CD4-positive, alpha-beta T cell treated with Interleukin-2 at 100 ng/mL for 4 hours (primary cell): ENCODE results near the gene FPR1.
"Not testable (repeated sequence)": the region's sequence is repeated elsewhere in the genome, so short reads cannot be mapped to it uniquely, and the experiment has no call there.

Experiments
- DNase-seq: peaks from one replicate; pipeline ENCODE4 v3.0.0-alpha.2; 2020; ENCODE audit warnings: low spot score

The FPR1 gene

GRCh38 chr19:51779181-51779580 is 27.5 kb upstream of the FPR1 start:
- no peak for DNase-seq

DNA sequence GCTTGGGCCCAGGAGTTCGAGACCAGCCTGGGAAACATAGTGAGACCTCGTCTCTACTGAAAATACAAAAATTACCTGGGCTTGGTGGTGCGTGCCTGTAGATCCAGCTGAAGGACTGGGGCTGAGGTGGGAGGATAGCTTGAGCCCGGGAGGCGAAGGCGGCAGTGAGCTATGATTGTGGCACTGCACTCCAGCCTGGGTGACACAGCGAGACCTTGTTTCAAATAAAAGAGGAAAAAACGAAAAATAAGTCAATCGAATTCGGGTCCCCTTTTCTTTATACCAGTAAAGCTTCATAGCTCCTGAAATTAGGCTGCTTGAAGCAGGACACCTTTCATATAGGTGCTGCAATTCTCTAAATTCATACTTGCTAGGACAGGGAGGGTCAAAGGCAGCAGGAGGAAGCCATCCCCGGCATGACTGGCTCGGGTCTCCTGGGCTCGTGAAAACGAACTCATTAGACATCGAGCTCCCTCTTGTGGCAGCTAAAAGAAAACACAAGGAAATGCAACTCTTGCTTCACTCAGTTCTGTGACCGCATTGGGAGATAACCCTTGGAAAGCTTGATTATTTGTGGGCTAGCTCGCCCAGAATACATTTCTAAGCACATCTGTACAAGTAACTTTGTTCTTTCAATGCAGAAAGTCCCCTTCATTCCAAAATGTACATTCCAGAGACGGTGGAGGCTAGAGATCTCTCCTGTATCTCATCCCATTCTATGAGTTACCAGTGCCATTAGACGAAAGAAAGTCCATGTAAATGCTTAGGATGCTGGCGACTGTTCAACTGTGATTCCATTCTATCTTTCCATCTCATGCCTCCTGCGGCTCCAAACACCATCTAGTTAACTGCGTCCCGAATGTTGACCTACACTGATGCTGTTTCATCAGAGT is 26.1 kb upstream of the FPR1 start:
- DNase-seq = peak; percentile 40

DNA sequence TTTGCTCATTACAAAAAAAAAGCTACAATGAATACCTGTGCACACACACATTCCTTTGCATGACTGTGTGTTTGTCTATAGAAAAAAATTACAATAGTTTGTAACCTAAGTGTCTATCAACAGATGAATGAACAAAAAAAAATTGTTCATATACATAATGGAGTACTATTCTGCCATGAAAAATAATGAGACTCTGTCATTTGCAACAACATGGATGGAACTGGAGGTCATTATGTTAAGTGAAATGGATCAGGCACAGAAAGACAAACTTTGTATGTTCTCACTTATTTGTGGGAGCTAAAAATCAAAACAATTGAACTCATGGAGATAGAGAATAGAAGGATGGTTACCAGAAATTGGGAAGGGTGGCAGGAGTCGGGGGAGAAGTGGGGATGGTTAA is 24.9 kb upstream of the FPR1 start:
- not testable (repeated sequence) for DNase-seq

- no peak for DNase-seq
These were observed 21.3 kb upstream of the FPR1 start for GRCh38 chr19:51772977-51773376.

DNA sequence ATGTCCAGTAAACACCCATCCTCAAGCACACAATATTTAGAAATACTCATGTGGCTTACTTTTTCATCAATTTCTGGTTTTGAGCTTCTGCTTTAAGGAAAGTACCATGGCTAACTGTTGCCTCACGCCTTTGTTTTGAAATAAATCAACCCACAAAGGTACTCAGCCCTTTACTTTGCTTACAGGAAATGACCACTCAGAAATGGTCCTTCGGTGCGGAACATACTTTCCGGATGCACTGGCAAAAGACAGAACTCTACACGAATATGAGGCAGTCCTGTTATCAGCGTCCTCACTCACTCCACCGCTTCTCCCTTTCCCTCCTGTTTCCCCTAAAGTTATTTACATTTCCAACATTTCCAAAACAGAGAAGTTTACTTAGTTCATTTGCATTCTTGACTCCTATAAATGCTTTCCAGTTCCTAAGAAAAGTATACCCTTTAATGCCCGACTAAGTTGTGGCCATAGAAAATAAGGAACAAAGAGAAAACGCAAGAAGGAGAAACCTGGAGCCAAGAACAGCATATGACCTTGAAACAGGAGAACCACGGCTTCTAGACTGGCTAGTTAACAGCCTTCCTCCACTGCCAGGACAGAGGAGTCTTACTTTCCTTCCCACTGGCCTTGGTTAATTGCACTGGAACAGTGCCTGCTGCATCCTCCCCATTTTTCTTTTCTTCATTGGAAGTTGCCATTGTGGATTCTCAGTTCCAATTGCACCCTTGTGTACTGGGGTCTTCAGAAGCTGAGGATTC is 19.9 kb upstream of the FPR1 start:
- DNase-seq = no peak

GRCh38 chr19:51766461-51766860 is 14.8 kb upstream of the FPR1 start:
- DNase-seq = no peak

DNA sequence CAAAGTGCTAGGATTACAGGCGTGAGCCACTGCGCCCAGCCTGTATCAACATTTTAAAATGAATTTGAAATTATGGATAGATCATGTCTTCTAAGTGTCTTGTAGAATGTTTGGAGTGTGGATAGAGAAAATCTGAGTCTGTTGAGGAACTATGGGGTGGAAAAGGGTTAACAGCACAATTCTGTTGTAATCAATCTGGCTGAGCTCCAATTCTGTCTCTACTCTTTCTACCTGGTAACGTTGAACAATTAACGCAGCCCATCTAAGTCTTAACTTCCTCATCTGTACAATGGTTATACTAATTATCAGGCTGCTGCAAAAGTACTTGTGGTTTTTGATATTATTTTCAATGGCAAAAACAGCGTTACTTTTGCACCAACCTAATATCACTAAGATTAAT is 13.4 kb upstream of the FPR1 start:
- DNase-seq = no peak

DNA sequence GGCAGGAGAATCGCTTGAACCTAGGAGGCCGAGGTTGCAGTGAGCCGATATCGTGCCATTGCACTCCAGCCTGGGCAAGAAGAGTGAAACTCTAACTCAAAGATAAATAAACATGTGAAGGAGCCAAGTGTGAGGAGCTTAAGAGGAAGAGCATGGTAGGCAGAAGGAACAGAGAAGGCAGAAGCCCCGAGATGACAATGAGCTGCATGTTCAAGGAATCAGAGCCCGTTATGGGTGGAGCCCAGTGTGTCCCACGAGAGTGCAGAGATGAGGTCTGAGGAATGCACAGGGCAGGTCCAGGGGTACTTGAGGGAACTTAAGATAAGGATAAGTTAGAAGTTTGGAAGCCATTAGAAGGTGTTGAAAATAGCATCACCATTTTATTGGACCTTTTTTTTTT is 10.0 kb upstream of the FPR1 start:
- no peak for DNase-seq

GRCh38 chr19:51760697-51761356 is 9.1 kb upstream of the FPR1 start, which contains the start of gene FPR2:
FPR2 (plus strand) TSS chr19:51761180; CDS start chr19:51768659, 7,479 bp downstream.
- no peak for DNase-seq

- no peak for DNase-seq
These were observed 3.9 kb upstream of the FPR1 start for GRCh38 chr19:51755571-51755970.

DNA sequence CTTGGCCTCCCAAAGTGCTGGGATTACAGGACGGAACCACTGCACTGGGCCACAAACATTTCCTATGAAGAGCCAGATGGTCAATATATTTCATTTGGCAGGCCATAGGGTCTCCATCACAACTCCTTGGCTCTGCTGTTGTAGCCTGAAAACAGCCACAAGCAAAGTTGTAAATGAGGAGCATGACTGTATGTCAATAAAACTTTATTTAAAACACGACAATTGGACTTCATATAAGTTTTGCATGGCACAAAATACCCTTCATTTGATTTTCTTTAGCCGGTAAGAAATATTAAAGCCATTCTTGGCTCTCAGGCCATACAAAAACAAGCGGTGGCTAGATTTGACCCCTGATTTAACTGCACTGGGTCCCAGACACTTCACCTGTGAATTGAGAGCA is 3.1 kb upstream of the FPR1 start:
- DNase-seq = no peak

DNA sequence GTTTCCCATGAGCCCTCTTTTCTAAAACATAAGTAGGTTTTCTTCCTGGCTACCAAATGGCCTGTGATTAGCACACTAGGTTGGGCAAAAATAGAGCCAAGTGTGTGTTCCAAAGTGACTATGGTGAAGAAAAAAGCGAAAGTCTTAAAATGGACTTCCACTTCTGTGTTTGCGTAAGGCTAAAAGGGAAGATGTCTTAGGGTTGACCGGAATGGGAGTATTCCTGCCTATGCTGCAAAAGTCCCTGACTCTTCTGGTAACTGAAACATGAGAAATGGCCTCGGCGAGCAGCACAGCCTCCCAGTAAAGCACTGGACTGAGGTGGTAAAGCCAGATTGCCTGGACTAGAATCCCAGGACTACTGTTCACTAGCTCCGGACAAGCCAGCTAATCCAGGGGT is 2.4 kb upstream of the FPR1 start:
- no peak for DNase-seq

- no peak for DNase-seq
These were observed 1.1 kb downstream of the FPR1 start for GRCh38 chr19:51750400-51751094.

- no peak for DNase-seq
These were observed 1.7 kb downstream of the FPR1 start for GRCh38 chr19:51749979-51750378.

DNA sequence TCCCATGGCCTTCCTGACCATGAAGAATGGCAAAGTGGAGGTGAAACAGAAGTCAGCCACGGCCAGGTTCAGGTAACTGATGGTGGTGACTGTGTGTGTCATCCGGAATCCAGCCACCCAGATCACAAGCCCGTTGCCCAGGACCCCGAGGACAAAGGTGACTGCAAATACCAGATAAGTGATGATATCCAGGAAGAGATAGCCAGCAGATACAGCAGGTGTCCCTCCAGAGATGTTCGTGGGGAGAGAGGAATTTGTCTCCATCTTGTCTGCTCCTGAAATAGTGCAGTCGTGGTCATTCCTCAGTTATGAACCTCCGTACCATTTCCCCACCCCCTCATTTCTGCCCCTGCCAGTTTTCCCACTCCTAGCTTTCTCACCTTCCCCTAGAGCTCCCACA is 4.9 kb downstream of the FPR1 start:
- no peak for DNase-seq

DNA sequence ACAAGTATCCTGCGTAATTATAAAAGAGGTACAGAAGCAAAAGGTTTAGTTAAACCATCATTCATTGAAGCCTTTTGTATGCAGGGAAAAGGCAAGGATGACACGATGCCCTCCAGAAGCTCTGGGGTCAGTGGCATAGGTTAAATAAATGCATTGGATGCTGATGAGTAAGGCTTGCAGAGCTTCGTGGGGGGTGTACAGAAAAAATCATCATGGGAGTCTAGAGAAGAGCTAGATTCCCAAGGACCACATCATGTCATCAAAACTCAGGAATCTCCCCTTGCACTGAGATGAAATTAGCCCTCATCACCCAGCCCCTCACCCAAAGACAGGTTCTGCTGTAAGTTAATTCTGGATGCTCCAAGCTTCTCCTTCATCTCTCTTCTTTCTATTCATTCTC is 8.3 kb downstream of the FPR1 start:
- no peak for DNase-seq

DNA sequence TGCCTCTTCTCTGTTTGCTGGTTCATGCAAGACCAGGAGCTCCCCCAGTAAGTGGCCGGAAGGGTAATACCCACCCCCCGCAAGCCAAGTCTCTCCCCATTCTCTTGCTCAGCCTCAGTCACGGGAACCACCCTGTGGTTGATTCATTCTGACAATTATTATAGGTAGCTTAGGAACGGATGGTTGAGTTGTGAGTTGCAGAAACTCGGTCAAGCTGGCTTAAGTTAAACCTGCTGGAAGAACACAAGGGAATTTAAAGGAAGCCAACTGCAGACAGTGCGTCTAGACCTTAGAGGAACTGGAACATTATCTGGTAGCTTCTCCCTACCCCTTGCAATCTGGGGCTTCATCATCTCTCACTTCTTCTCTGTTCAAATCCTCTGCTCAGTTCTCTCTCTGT is 8.9 kb downstream of the FPR1 start:
- DNase-seq = no peak

DNA sequence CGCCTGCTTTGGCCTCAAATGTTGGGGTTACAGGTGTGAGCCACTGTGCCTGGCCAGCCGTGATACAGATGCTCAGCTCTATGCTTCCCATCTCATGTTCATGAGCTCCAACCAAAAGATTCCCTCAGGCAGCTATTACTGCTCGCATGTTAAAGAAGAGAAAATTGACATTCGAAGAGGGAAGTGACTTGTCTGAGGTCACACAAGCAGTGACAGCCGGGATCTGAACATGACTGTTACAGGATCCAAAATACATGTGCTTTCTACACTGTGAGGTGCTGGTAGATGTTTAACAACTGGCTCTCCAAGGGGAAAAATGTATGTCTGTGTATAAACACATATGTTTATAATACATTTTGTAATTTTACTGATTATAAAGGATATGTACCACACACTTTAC is 11.3 kb downstream of the FPR1 start:
- no peak for DNase-seq

- DNase-seq = no peak
These were observed 12.0 kb downstream of the FPR1 start for GRCh38 chr19:51739466-51740213.

DNA sequence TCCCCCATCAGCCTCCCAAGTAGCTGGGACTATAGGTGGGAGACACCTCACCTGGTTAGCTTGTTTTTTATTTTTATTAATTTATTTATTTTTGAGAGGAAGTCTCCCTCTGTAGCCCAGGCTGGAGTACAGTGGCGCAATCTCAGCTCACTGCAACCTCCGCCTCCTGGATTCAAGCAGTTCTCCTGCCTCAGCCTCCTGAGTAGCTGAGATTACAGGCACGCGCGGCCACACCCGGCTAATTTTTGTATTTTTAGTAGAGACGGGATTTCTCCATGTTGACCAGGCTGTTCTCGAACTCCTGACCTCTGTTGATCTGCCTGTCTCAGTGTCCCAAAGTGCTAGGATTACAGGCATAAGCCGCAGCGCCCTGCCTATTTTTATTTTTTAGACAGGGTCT is 13.2 kb downstream of the FPR1 start:
- DNase-seq = not testable (repeated sequence)

DNA sequence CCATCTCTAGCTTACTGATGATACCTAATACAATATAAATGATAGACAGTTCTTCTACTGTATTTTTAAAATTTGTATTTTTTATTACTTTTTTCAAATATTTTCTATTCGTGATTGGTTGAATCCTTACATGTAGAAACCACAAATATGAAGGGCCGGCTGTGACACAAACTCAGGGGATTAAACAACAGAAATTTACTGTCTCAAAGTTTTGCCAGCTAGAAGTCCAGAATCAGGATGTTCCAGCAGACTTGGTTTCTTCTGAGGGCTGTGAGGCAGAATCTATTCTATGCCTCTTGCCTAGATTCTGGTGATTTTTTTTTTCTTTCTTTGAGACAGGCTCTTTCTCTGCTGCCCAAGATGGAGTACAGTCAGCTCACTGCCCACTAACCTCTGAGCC is 13.8 kb downstream of the FPR1 start:
- no peak for DNase-seq
